SH-SY5Y (cell line): Measurements from ENCODE around the gene TMEM150C.

Experiments used
- GATA2 ChIP-seq: IDR thresholded peaks from 2 replicates; pipeline ENCODE4 v1.6.1; 2011; ENCODE audit warnings: mild to moderate bottlenecking, low read depth, low read length
- GATA3 ChIP-seq: IDR thresholded peaks from 2 replicates; pipeline ENCODE4 v1.6.1; 2011; ENCODE audit warnings: low read depth, mild to moderate bottlenecking, low read length, moderate library complexity

Gene TMEM150C

DNA sequence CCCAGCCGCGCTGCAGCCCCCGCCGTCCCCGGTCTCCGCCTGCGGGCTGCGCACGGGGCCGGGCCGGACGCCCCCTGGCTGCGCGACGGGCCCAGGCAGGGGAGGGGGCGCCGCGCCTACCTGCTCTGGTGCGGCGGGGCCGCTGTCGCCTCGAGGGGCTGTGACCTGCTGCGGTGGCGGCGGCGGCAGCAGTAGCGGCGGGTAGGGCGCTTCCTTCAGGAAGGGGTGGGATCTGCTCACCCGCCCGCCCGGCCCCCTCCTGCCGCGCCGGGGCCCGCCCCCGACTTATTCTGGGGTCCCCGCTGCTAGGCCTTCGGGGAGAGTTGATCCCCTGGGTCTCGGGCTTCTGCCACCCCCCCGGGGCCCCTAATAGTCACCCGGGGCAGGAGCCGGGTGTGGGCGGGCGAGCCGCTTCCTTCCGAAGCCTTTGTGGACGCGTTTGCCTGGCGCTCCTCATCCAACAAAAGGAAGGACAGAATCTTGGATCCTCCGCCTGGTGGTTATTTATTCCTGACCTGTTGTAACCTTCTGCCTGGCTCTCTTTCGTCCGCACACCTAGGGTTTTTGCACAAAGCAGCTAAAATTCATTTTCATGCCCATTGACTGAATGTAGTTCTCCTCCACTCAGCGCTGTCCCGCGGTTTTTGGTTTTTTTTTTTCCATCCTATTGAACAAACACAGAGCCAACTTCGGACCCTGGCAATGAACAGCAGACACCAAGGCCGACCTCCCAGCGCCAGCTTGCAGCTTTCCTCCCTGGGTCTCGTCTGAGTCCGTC, at the start of gene TMEM150C:
TSS of gene TMEM150C (minus strand) at position 203 of the 778 bp plus-strand sequence. CDS start 57,331 bp downstream, outside the sequence.
- TF ChIP-seq GATA2 (no peak), GATA3 (no peak)

DNA sequence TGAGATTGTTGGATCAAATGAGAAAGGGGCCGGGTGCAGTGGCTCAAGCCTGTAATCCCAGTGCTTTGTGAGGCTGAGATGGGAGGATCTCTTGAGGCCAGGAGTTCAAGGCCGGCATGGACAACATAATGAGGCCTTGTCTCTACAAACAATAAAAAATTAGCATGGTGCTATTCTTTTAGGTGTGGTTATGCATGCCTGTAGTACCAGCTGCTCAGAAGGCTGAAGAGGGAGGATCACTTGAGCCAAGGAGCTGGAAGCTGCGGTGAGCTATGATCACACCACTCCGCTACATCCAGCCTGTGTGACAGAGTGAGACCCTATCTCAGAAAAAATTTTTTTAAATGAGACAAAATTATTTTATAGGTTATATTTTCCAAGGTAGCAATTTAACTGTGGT, 49.7 kb upstream of the TMEM150C start:
- TF ChIP-seq GATA3: no peak
- no peak for TF ChIP-seq GATA2

GRCh38 chr4:82610041-82610440, 48.3 kb upstream of the TMEM150C start:
- TF ChIP-seq GATA2: no peak
- no peak for TF ChIP-seq GATA3

DNA sequence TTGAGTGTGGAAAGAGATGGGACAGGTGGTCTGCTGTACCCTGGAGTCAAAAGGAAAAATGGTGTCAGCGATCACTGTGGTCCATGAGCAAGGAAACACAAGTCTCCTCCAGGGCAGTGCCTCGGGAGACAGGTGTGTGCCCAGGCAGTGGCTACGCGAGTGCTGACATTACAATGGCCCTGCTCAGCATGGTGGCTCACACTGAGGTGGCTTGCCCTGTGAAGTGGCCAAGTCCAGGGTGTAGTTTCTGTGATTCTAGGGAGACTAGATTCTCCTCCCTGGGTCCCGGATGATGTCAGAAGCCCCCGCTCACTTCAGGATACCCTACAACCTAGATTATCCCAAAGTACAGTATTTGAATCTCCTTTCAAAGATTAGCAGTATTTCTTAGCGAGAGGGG, 44.8 kb upstream of the TMEM150C start:
- TF ChIP-seq GATA2 (no peak), GATA3 (no peak)

DNA sequence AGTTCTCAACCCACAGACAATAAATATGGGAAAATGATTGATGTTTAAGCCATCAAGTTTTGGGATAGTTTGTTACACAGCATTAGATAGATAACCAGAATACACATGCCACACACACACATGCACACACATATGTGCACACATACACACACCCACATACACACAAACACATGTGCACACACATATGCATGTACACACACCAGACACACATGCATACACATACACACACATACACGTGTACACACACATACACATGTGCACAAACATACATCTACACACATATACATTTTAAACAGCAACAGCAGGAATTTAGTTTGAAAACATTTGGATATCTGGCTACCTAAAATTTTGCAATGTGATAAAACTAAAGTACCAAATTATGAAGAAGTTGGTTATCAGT, 42.7 kb upstream of the TMEM150C start:
- TF ChIP-seq GATA3 (no peak), GATA2 (no peak)

DNA sequence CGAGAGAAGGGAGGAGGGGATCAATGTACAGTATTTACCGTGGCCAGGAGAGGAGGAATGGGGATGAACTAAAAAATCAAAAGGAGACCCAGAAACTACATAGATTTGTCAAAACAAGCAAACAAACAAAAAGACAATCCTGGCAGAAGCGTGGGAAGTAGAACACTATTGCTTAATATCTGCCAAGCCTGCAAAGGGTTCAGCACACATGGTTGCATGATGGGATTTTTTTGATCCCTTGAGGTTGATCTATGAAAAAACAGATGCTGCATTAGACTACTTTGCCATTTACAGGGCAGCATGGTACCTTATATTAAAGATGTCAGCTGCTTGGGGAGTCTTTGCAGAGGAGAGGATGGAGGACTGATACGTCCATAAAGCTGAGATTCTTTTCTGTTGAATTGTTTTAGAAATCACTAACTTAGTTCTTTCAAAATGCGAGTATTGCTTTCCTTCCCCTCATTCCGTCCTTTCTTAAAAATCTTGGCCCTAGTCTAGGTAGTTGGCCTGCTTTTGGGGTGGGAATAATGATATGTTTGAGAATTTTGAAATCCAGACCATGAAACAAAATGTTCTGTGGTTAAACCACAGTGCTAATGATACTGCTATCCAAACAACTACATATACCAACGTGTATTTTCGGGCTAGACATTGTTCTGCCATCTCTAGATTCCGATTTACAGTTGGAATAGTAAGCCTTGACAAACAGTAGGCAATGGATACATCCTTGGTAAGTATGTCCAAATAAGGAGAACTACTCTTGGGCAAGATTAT, 39.6 kb upstream of the TMEM150C start:
- TF ChIP-seq GATA2 (no peak), GATA3 (no peak)

DNA sequence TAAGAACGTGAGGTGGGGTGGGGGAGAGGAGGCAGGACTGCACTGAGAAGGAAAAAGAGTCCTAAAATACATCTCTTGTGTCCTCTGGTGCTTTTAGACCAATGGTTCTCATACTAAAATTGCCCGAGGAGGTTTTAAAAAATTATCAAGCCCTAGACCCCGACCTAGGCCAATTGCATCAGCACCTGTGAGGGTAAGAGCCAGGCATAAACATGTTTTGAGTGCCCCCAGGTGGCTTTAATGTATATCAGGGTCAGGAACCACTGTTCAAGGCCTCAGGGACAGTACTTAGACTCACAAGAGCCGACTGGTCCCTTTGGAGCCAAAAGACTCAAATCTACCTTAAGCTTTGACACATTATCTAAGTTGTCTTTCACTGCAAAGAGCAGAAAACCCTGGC, 37.5 kb upstream of the TMEM150C start:
- no peak for TF ChIP-seq GATA2
- TF ChIP-seq GATA3: no peak

DNA sequence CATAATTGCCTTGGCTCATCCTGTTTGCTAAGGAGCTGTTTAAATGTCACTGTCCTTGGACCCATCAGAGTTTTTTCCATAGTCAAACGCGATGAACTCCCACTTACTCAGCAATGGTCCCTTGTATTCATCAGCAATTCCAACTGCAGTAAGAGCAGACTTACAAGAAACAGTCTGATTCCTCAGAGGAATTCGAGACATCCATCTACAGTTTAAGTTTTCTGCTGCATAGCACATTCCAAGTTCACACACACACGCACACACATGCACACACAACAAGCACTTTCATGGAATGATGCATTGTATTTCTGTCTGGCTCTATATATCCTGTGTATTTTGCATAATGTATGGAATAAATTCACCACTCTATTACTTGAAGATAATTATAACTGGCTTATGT, 32.7 kb upstream of the TMEM150C start:
- no peak for TF ChIP-seq GATA2
- TF ChIP-seq GATA3: no peak

- TF ChIP-seq GATA3 (no peak), GATA2 (no peak)
These were observed 31.6 kb upstream of the TMEM150C start for GRCh38 chr4:82593411-82593810.

- TF ChIP-seq GATA3 (no peak), GATA2 (no peak)
These were observed 30.9 kb upstream of the TMEM150C start for GRCh38 chr4:82592639-82593038.

GRCh38 chr4:82591592-82591991, 29.8 kb upstream of the TMEM150C start:
- TF ChIP-seq GATA3: no peak
- no peak for TF ChIP-seq GATA2

GRCh38 chr4:82589756-82590155, 28.0 kb upstream of the TMEM150C start:
- TF ChIP-seq GATA2: no peak
- TF ChIP-seq GATA3: no peak

GRCh38 chr4:82588771-82589270, 27.0 kb upstream of the TMEM150C start:
- TF ChIP-seq GATA2 (no peak), GATA3 (no peak)

DNA sequence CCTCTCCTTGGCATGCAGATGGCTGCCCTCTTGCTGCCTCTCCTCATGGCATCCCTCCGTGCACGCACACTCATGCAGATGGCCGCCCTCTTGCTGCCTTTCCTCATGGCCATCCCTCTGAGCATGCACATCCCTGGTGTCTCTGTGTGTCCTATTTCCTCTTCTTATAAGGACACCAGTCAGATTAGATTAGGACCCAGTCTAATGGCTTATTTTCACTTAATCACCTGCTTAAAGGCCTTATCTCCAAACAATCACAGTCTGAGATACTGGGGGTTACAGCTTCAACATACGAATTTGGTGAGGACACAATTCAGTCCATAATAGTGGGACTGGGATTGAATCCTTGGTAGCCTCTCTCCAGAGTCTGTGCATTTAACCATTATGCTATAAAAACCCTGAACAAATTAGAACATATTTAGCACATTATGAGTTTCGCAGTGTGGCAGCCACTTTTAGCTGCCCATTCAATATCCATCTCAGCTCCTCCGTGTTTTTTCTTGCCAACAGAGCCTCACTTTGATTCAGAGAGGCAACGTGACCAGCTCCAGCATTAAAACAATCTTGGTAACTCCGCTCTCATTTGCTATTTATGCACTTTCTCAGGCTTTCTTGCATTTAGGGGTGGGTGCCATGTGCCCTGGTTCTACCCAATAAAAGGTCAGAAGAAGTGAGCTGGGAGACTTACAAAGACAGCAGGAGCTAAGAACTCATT, 26.2 kb upstream of the TMEM150C start:
- peak; percentile 9; the same call in 1 of the 2 replicates for TF ChIP-seq GATA2
- TF ChIP-seq GATA3: no peak
